Neural cell (in vitro differentiated cells): ENCODE results near the gene SOCS4.

Experiments
- CTCF ChIP-seq: fragments of 450-650 bp; IDR thresholded peaks from 2 replicates; pipeline ENCODE4 v1.5.1; 2014; ENCODE audit warnings: antibody characterized with exemption, mild to moderate bottlenecking, moderate library complexity; ENCODE audit not compliant: poor library complexity, severe bottlenecking
- EP300 ChIP-seq: fragments of 450-650 bp; conservative IDR thresholded peaks from 2 replicates; pipeline ENCODE4 v1.6.1; 2014; ENCODE audit warnings: antibody characterized with exemption, mild to moderate bottlenecking, moderate library complexity; ENCODE audit not compliant: poor library complexity, severe bottlenecking
- EZH2 ChIP-seq: fragments of 200-600, 300-800 bp; shearing (Covaris generic), sonication (generic); IDR thresholded peaks from 2 replicates; pipeline ENCODE4 v1.6.1; 2014; ENCODE audit warnings: antibody characterized with exemption, low read length, borderline replicate concordance, mild to moderate bottlenecking; ENCODE audit not compliant: insufficient read depth, poor library complexity, severe bottlenecking
- POLR2AphosphoS5 ChIP-seq: IDR thresholded peaks from 2 replicates; pipeline ENCODE4 v1.6.1; 2012
- RAD21 ChIP-seq: fragments of 450-650 bp; conservative IDR thresholded peaks from 2 replicates; pipeline ENCODE4 v1.6.1; 2014; ENCODE audit warnings: antibody characterized with exemption, mild to moderate bottlenecking, moderate library complexity
- REST ChIP-seq: IDR thresholded peaks from 2 replicates; pipeline ENCODE4 v1.6.1; 2012; ENCODE audit warnings: borderline replicate concordance

- no peak for TF ChIP-seq POLR2AphosphoS5
- TF ChIP-seq CTCF, result no peak
- TF ChIP-seq EP300, result no peak
- no peak for TF ChIP-seq EZH2
- TF ChIP-seq REST, result no peak
- TF ChIP-seq RAD21, result no peak
These were observed 1.1 kb upstream of the SOCS4 start for GRCh38 chr14:55025948-55026347.
